Omental fat pad (tissue), 4 donors: Measurements from ENCODE around the gene PLSCR3. TPM values are rescaled to one million over a fixed set of nuclear protein-coding genes. Genes with fewer than 3 reads are reported as not detected.

ENCODE experiments used
- ATAC-seq: fragments of 150-250 bp; one replicate; pipeline ENCODE4 v1.9.1; 2016; ENCODE audit warnings: mild to moderate bottlenecking, moderate library complexity; ENCODE audit not compliant: low FRiP score
- DNase-seq: peaks from one replicate; pipeline ENCODE4 v3.0.0-alpha.2; 2019; ENCODE audit warnings: low spot score
- total RNA-seq, 4 donors: library from RNA; depleted of rRNA; stranded (reverse); fragments of >200 nt; gene quantifications; one replicate each; pipeline ENCODE4 v1.1.0, GENCODE V29; 2016
- TF ChIP-seq, protein P1 (sequence below), 3 donors: fragments of 450-650 bp; IDR thresholded peaks; one replicate each; pipeline ENCODE4 v1.5.1; 2016 to 2017; ENCODE audit warnings: antibody characterized with exemption in 3 of 3, mild to moderate bottlenecking in 3 of 3, moderate library complexity in 2 of 3

PLSCR3 gene
- total RNA-seq, 4 donors from 2014 or later: 11.1 to 16.9 (median 16.6) TPM

DNA sequence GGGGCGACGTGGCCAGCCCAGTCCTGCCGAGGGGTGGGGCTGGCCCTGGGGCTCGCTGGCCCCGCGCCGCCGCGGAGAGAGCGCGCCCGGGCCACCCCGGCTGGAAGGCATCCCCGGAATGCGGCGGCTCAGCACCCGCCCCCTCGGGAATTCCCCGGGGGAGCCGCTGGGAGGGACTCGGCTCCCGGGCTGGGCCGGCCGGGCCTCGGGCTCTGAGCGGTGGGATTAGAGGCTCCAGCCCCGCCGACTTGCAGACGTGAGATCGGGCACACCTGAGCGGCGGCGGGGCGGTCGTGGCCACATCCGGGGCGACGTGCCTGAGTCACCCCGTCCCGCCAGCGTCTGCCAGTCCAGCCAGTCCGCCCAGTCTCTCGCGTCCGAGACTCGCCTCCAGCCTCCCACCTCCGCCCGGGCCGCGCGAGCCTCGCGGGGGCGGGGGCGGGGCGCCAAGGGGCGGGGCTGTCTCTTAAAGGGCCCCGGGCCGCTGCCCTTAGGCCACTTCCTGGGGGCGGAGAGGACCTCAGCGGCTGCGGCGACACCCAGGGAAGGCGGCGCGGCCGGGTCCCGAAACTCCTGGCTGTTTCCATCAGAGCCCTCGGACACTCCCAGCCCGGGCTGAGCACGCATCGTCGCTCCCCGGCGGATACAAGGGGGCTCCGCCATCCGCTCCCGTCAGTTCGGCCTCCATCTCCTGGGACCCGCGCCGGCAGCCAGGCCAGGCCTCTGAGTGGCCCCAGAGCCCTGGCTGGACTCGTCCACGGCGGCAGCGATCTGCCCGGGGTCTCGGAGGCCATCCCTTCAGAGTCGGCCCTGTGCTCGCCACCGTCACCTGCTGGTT lies 42.4 kb downstream of the PLSCR3 start, which contains the start of gene KCTD11:
TSS of gene KCTD11 (plus strand) at position 498 of the 838 bp plus-strand sequence.
- TF ChIP-seq, protein P1, sequence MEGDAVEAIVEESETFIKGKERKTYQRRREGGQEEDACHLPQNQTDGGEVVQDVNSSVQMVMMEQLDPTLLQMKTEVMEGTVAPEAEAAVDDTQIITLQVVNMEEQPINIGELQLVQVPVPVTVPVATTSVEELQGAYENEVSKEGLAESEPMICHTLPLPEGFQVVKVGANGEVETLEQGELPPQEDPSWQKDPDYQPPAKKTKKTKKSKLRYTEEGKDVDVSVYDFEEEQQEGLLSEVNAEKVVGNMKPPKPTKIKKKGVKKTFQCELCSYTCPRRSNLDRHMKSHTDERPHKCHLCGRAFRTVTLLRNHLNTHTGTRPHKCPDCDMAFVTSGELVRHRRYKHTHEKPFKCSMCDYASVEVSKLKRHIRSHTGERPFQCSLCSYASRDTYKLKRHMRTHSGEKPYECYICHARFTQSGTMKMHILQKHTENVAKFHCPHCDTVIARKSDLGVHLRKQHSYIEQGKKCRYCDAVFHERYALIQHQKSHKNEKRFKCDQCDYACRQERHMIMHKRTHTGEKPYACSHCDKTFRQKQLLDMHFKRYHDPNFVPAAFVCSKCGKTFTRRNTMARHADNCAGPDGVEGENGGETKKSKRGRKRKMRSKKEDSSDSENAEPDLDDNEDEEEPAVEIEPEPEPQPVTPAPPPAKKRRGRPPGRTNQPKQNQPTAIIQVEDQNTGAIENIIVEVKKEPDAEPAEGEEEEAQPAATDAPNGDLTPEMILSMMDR (IDR thresholded peaks at IDR 0.05): peak in 1 of 3 donors; percentile 19
- DNase-seq: peak; percentile 70

DNA sequence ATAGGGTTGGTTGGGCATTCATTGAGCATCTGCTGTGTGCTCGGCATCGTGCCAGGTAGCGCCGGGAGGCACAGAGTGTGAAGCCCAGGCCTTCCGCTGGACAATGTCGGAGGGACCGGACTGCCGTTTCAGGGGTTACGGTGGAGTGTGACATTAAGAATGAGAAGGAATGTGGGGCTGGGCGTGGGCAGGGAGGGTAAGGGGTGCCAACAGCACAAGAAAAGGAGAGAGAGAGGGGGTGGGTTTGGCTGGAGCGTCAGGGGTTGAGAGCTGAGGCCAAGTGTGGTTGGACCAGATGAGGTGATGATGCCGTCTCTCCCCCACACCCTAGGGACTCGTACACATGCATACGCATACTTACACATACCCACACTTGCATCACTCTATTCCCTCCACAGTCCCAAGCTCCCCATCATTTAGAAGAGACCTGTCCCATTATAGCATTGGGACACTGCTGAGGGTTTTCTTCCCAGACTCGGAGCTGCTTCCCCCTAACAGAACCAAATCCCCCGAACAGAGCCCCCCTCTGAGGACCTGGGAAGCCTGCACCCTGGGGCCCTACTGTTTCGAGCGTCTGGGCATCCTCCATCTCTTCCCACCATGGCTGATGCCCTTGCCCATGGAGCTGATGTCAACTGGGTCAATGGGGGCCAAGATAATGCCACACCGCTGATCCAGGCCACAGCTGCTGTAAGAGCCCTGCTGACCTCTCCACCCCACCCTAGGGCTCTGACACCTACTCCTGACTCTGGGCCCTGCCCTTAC lies 45.7 kb downstream of the PLSCR3 start:
- TF ChIP-seq, protein P1 (IDR thresholded peaks at IDR 0.05): no peak
- DNase-seq (no peak), ATAC-seq (no peak)

More for the DNA sequence above, 42.4 kb downstream of the PLSCR3 start, which contains the start of gene KCTD11:
- ATAC-seq: peak; percentile 65

DNA sequence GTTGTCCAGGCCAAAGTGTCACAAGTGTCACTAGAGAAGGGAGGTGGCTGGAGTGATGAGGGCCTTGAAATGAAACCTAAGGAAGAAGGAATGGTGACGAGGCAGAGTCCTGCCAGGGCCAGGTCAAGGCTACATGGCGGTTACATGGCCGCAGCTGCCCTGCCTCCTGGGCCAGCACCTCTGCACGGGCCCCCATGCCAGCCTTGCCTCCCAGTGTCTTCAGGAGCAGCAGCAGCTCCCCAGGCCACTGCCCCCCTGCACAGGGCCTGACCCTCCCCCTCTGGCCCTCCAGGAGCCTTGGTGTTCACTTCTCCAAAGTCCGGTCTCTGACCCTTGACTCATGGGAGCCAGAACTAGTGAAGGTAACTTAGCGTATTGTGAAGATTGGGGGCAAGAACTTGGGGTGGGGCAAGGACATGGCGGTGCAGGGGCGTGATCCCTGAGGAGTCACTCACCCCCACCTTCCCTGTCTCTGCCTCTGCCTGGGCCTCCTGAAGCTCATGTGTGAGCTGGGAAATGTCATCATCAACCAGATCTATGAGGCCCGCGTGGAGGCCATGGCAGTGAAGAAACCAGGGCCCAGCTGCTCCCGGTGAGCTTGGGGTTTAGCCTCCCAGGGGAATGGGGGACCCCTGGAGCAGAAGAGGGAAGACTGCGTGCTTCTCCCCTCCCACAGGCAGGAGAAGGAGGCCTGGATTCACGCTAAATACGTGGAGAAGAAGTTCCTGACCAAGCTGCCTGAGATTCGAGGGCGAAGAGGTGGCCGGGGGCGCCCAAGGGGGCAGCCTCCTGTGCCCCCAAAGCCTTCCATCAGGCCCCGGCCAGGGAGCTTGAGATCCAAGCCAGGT lies 46.5 kb downstream of the PLSCR3 start:
- no peak for ATAC-seq
- no peak for DNase-seq
- TF ChIP-seq, protein P1 (IDR thresholded peaks at IDR 0.05): no peak

DNA sequence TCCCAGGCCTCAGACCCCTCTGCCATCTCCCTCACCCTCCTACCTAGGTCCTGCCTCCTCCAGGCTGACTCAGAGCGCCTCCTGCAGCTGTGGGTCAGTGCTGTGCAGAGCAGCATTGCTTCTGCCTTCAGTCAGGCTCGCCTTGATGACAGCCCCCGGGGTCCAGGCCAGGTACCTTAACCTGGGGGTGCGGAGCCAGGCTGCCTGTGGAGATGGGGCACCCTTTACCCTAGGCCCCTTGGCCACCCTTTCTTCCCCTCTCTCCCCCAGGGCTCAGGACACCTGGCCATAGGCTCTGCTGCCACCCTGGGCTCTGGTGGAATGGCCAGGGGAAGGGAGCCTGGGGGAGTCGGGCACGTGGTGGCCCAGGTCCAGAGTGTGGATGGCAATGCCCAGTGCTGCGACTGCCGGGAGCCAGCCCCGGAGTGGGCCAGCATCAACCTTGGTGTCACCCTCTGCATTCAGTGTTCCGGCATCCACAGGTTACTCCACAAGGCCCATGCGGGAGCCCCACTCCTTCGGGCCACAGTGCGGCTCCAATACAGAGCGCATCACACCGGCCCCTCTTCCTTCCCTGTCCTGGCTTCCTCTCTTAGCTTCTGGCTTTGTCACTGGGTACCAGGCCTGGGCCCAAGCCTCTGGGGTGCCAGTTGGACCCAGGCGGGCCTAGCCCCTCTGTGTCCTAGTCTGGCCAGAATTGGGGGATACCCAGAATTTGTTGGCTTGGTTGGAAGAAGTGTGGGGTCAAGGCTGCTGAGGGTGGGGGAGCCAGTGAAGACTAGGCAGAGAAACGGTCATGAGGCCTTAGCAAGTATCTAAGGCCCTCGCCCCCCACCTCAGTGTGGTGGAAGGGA lies 47.3 kb downstream of the PLSCR3 start:
- TF ChIP-seq, protein P1 (IDR thresholded peaks at IDR 0.05): no peak
- no peak for ATAC-seq
- DNase-seq: no peak

DNA sequence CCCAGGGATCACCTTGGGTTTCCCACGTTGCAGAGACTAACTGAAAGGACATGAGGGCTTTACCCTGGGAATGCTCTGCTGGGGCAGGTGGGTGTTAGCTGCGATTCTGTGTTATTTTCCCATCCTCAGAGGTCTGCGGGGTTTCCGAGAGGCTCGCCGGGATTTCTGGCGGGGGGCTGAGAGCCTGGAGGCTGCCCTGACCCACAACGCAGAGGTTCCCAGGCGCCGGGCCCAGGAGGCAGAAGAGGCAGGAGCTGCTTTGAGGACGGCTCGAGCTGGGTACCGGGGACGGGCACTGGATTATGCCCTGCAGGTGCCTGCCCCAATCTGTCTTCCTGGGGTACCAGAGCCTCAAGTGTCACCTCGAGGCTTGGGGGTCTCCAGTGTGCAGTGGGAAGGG lies 51.1 kb downstream of the PLSCR3 start:
- DNase-seq (no peak), ATAC-seq (no peak)
- TF ChIP-seq, protein P1 (IDR thresholded peaks at IDR 0.05): no peak

DNA sequence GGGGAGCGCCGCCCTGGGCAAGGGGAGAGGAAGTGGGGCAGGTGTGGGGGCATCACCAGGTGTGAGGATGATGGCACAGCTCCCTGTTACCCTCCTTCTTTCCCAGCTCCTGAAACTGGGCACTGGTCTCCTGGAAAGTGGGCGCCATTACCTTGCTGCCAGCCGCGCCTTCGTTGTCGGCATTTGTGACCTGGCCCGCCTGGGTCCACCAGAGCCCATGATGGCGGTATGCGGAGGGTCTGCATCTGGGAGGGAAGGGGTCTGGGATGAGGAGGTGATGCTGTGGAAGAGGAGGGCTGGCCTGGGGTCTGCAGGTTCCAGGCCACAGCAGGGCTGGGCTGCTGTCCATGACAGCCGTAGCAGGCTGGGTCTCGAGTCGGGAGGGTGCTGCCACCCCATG lies 52.5 kb downstream of the PLSCR3 start:
- no peak for DNase-seq
- TF ChIP-seq, protein P1 (IDR thresholded peaks at IDR 0.05): no peak

More for the DNA sequence above, 52.5 kb downstream of the PLSCR3 start:
- no peak for ATAC-seq
